GM18870 (cell line): ENCODE results near the gene ALK.

Source experiments
- ATAC-seq: cut with Tn5 transposase; IDR thresholded peaks from one replicate; pipeline ENCODE4 v1.9.1; 2021; ENCODE audit warnings: moderate library complexity; ENCODE audit not compliant: unreplicated experiment

ALK gene

GRCh38 chr2:29910465-29910864, 10.9 kb downstream of the ALK start:
- no peak for ATAC-seq

- no peak for ATAC-seq
Observed at GRCh38 chr2:29902356-29902755, 19.0 kb downstream of the ALK start.

GRCh38 chr2:29900971-29901633, 20.3 kb downstream of the ALK start:
- no peak for ATAC-seq

GRCh38 chr2:29898999-29899398, 22.4 kb downstream of the ALK start:
- no peak for ATAC-seq

GRCh38 chr2:29894822-29895614, 26.4 kb downstream of the ALK start:
- ATAC-seq: no peak

- ATAC-seq: no peak
Observed at GRCh38 chr2:29892585-29893259, 28.7 kb downstream of the ALK start.

- ATAC-seq: no peak
Observed at GRCh38 chr2:29881089-29881730, 40.2 kb downstream of the ALK start.

GRCh38 chr2:29880084-29880483, 41.3 kb downstream of the ALK start:
- ATAC-seq: no peak

- no peak for ATAC-seq
Observed at GRCh38 chr2:29879456-29879855, 41.9 kb downstream of the ALK start.

- no peak for ATAC-seq
Observed at GRCh38 chr2:29878898-29879297, 42.5 kb downstream of the ALK start.

GRCh38 chr2:29876374-29876773, 45.0 kb downstream of the ALK start:
- ATAC-seq: no peak

GRCh38 chr2:29874745-29875144, 46.6 kb downstream of the ALK start:
- ATAC-seq: no peak

- no peak for ATAC-seq
Observed at GRCh38 chr2:29872870-29873269, 48.5 kb downstream of the ALK start.

GRCh38 chr2:29871541-29871940, 49.8 kb downstream of the ALK start:
- no peak for ATAC-seq

GRCh38 chr2:29865512-29865911, 55.9 kb downstream of the ALK start:
- no peak for ATAC-seq

- ATAC-seq: no peak
Observed at GRCh38 chr2:29864988-29865387, 56.4 kb downstream of the ALK start.

- no peak for ATAC-seq
Observed at GRCh38 chr2:29855924-29856639, 65.3 kb downstream of the ALK start.

GRCh38 chr2:29850794-29851193, 70.6 kb downstream of the ALK start:
- ATAC-seq: no peak

GRCh38 chr2:29848566-29849310, 72.6 kb downstream of the ALK start:
- no peak for ATAC-seq

- ATAC-seq: no peak
Observed at GRCh38 chr2:29847886-29848285, 73.5 kb downstream of the ALK start.
